ENCODE data around the gene PEX6.

PEX6 gene

GRCh38 chr6:42993445-42993844 is 14.5 kb upstream of the PEX6 start:
- no peak for DNase-seq

- DNase-seq: no peak
These were observed 10.9 kb upstream of the PEX6 start for GRCh38 chr6:42989923-42990322.

- no peak for DNase-seq
These were observed 9.6 kb upstream of the PEX6 start for GRCh38 chr6:42988486-42989020.

GRCh38 chr6:42987533-42988451 is 8.8 kb upstream of the PEX6 start:
- no peak for DNase-seq

GRCh38 chr6:42984924-42985475 is 6.0 kb upstream of the PEX6 start:
- no peak for DNase-seq

- DNase-seq: peak; percentile 92
These were observed 5.3 kb upstream of the PEX6 start, which contains the start of gene PPP2R5D for GRCh38 chr6:42984001-42984923. Gene PPP2R5D, plus strand, starts transcription at chr6:42984570. Its CDS starts 108 bp downstream, at chr6:42984678.

GRCh38 chr6:42981836-42982235 is 2.9 kb upstream of the PEX6 start:
- DNase-seq: no peak

GRCh38 chr6:42979523-42980177 is 669 bp upstream of the PEX6 start:
- peak; percentile 8 for DNase-seq

GRCh38 chr6:42978487-42978838 is 518 bp downstream of the PEX6 start:
- DNase-seq: no peak

GRCh38 chr6:42974919-42975505 is 4.0 kb downstream of the PEX6 start:
- DNase-seq: no peak

GRCh38 chr6:42973926-42974325 is 5.1 kb downstream of the PEX6 start:
- DNase-seq: no peak

GRCh38 chr6:42971746-42972327 is 7.1 kb downstream of the PEX6 start:
- DNase-seq: no peak

- DNase-seq: no peak
These were observed 7.9 kb downstream of the PEX6 start for GRCh38 chr6:42970871-42971612.

GRCh38 chr6:42969934-42970333 is 9.0 kb downstream of the PEX6 start:
- DNase-seq: no peak

- no peak for DNase-seq
These were observed 9.6 kb downstream of the PEX6 start for GRCh38 chr6:42969431-42969830.

- no peak for DNase-seq
These were observed 10.2 kb downstream of the PEX6 start for GRCh38 chr6:42968783-42969182.

- DNase-seq: no peak
These were observed 10.8 kb downstream of the PEX6 start for GRCh38 chr6:42968126-42968701.

GRCh38 chr6:42967228-42967627 is 11.8 kb downstream of the PEX6 start:
- no peak for DNase-seq

- no peak for DNase-seq
These were observed 12.4 kb downstream of the PEX6 start for GRCh38 chr6:42966571-42966970.

GRCh38 chr6:42963855-42964605 is 15.0 kb downstream of the PEX6 start:
- DNase-seq: no peak

Measured in T-helper 9 cell (primary cell).